Coronary artery (tissue), 2 donors: ENCODE measurements around the gene FHL2.

ENCODE experiments used
- DNase-seq: peaks from one replicate; pipeline ENCODE4 v3.0.0-alpha.2; 2017; ENCODE audit warnings: low spot score
- H3K27ac ChIP-seq, 2 donors: fragments of 200-600 bp; sonication (generic); one replicate each; pipeline ENCODE4 v1.5.1; 2016 to 2019
- H3K4me3 ChIP-seq: fragments of 200-600 bp; sonication (generic); 2 replicates; pipeline ENCODE4 v1.5.1; 2016; ENCODE audit warnings: mild to moderate bottlenecking, moderate library complexity
- CTCF ChIP-seq: fragments of 200-600 bp; sonication (generic); IDR thresholded peaks from one replicate; pipeline ENCODE4 v1.5.1; 2019; ENCODE audit warnings: antibody characterized with exemption

Gene FHL2

DNA sequence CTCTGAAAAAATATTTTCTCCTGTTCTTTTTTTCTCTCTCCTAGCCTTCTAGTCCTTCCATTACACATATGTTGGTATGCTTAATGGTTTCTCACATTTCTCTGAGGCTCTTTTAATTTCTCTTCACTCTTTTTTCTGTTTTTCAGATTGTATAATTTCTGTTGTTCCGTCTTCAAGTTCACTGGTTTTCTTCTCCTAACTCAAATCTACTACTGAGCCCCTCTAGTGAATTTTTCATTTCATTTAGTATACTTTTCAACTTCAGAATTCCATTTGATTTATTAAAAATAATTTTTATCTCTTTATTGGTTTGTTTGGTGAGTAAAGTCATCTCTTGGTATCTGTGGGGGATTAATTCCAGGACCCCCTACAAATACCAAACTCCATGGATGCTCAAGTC lies 41.7 kb downstream of the FHL2 start:
- Histone ChIP-seq H3K4me3 (no peak overlapping the region), H3K27ac (no peak overlapping the region)
- TF ChIP-seq CTCF = no peak
- no peak for DNase-seq

- DNase-seq = no peak
- H3K27ac ChIP-seq = no peak overlapping the region
- H3K4me3 ChIP-seq = no peak overlapping the region
- no peak for TF ChIP-seq CTCF
These were observed 54.0 kb downstream of the FHL2 start for GRCh38 chr2:105344704-105345345.

- no peak for DNase-seq
- no peak overlapping the region for H3K27ac ChIP-seq
- no peak for TF ChIP-seq CTCF
- no peak overlapping the region for H3K4me3 ChIP-seq
These were observed 59.4 kb downstream of the FHL2 start for GRCh38 chr2:105339414-105339813.

DNA sequence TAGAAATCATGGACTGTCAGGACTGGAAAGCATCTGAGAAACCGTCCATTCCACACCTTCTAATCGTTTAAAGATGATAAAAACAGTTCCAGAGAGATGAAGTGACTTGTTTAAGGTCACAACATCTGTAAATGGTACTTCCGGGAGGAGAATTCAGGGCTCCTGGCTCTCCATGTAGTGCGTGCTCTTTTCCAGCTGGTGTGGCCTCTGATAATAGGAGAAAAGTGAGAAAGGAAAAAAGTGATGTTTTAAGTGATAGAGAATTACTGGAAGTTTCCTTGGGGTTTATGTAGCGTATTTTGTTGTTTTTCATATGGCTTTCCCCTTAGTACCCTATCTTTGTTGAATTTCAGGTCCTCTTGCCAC lies 60.8 kb downstream of the FHL2 start:
- Histone ChIP-seq H3K4me3 (peak overlapping the region; percentile 92), H3K27ac (peak overlapping the region; percentile 81 to 92)
- DNase-seq = no peak
- no peak for TF ChIP-seq CTCF

- H3K27ac ChIP-seq = peak within 1 kb of the TSS; percentile 81 to 92
- peak within 1 kb of the TSS; percentile 92 for H3K4me3 ChIP-seq
- TF ChIP-seq CTCF = no peak
- peak; percentile 91 for DNase-seq
These were observed 61.5 kb downstream of the FHL2 start, which contains the start of gene C2orf49 for GRCh38 chr2:105337122-105338019. TSS of gene C2orf49 (plus strand) at chr2:105337540. CDS start at chr2:105337588, 48 bp downstream.

GRCh38 chr2:105336786-105337121 lies 62.1 kb downstream of the FHL2 start:
- TF ChIP-seq CTCF = no peak
- no peak for DNase-seq
- H3K27ac ChIP-seq = peak overlapping the region; percentile 81 to 92
- H3K4me3 ChIP-seq = peak overlapping the region; percentile 92

- DNase-seq = no peak
- Histone ChIP-seq H3K4me3 (no peak overlapping the region), H3K27ac (no peak overlapping the region)
- no peak for TF ChIP-seq CTCF
These were observed 63.4 kb downstream of the FHL2 start for GRCh38 chr2:105335469-105335868.
